Motor neuron (in vitro differentiated cells): Measurements from ENCODE around the gene SMIM13. TPM values are rescaled to one million over a fixed set of nuclear protein-coding genes. Genes with fewer than 3 reads are reported as not detected.

ENCODE experiments used
- ATAC-seq, 8 experiments: fragments of 200-7000 bp; cut with Tn5 transposase; replicated peaks in 6 of 8; 2 replicates each; pipeline ENCODE4 v1.8.0; 2021; ENCODE audit warnings: mild to moderate bottlenecking in 8 of 8, moderate library complexity in 8 of 8
- H3K27ac ChIP-seq, 2 donors: fragments of 250-450 bp; sonication (Bioruptor Pico); 2 replicates each; pipeline ENCODE4 v1.9.0; 2021; ENCODE audit warnings: antibody characterized with exemption in 2 of 2, mild to moderate bottlenecking in 2 of 2, moderate library complexity in 1 of 2
- H3K4me1 ChIP-seq, 2 donors: fragments of 250-450 bp; sonication (Bioruptor Pico); replicated peaks in 1 of 2; 2 replicates each; pipeline ENCODE4 v1.6.1; 2021; ENCODE audit warnings: antibody characterized with exemption in 2 of 2, mild to moderate bottlenecking in 2 of 2, moderate library complexity in 1 of 2
- H3K4me3 ChIP-seq, 5 donors: fragments of 250-450 bp; sonication (Bioruptor Pico); 2 replicates each; pipeline ENCODE4 v1.9.0; 2021; ENCODE audit warnings: antibody characterized with exemption in 5 of 5, mild to moderate bottlenecking in 5 of 5, moderate library complexity in 4 of 5
- WGBS, 10 experiments: fragments of 450-650 bp; shearing (Covaris generic); methylation state at CpG; one replicate each; pipeline ENCODE4 v1.0.0; 2022; 5-methylcytosine and 5-hydroxymethylcytosine counted together
- in situ Hi-C, 9 experiments: fragments of 400-800 bp; cut with MboI; loops; one replicate each; pipeline ENCODE4 v1.15.0; 2021; ENCODE audit warnings: low sequenced_read_pairs in 9 of 9, low pct_unique_long_range_greater_than_20kb in 2 of 9; ENCODE audit not compliant: unreplicated experiment in 9 of 9
- total RNA-seq, 8 experiments: library from RNA; unstranded; fragments of 300-600 nt; gene quantifications; 2 replicates each; pipeline versions ENCODE4 v1.2.3 to v1.2.4, GENCODE V29; 2022

SMIM13 gene
- 10 to 100 TPM; 10.7 to 32.4 (median 19.5) TPM for total RNA-seq

GRCh38 chr6:11093626-11094410 lies at the start of gene SMIM13:
TSS of gene SMIM13 (plus strand) at chr6:11093834. CDS start at chr6:11094314, 480 bp downstream.
- in situ Hi-C loops, result no loop called here
- 0% methylated on average over 1 to 6 of the region's 90 CpGs; no CpG with 5 or more reads in 8 of the 10 experiments for WGBS, 10 experiments
- H3K27ac ChIP-seq, result peak within 1 kb of the TSS; percentile 86 to 90
- peaks cover 4 to 10% of the 10 kb centered on the region in 2 donors for H3K4me1 ChIP-seq
- H3K4me3 ChIP-seq, result peak within 1 kb of the TSS; percentile 86 to 97 (median 94)
- peak; percentile 88 to 97 (median 96) for ATAC-seq

DNA sequence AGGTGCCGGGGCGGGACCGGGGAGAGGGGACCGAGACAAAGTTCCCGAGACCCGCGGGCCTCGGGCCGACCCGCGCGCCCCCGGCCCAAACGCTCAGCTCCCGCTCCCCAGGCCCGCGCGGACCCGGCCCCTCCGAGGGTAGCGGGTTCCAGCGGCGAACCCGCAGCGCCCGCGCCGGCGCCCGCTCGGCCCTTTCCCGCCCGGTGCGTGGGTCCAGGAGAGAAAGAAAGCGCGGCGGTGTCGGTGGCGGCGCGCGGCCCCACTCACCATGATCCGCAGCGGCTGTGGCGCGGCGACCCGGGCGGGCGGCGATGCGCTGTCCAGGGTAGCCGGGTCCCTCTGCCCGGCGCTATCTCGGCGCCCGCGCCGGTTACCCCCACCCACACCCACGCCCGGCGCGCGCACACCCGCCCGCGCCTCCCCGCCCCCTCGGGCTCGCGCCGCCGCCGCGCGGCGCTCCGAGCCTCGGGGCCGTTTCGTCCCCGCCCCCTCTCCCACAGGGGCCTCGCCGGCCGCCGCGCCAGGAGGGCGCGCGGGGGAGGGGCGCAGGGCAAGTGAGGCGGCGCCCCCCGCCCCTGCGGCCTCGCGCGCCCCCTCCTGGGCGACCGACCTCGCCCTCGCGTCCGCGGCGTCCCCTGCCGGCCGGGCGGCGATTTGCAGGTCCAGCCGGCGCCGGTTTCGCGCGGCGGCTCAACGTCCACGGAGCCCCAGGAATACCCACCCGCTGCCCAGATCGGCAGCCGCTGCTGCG lies 49.5 kb upstream of the SMIM13 start, which contains the start of gene ELOVL2:
Gene ELOVL2, minus strand, starts transcription at position 345 of the 751 bp plus-strand sequence. Its CDS starts 75 bp downstream, at position 270.
- peak; percentile 84 to 94 (median 91) for ATAC-seq
- Histone ChIP-seq H3K27ac (peak within 1 kb of the TSS in 1 of 2 donors; percentile 45), H3K4me3 (peak within 1 kb of the TSS; percentile 64 to 89 (median 71)), H3K4me1 (peaks cover 6 to 8% of the 10 kb centered on the region in 2 donors)
- WGBS, 10 experiments, result 9 to 13% methylated on average over 3 to 5 of the region's 124 CpGs; no CpG with 5 or more reads in 8 of the 10 experiments
- in situ Hi-C loops, result no loop called here

- in situ Hi-C loops, result no loop called here
- 14 to 100% (median 61%) methylated on average over 2 to 9 of the region's 23 CpGs; no CpG with 5 or more reads in 3 of the 10 experiments for WGBS, 10 experiments
- Histone ChIP-seq H3K4me1 (peaks cover 6 to 7% of the 10 kb centered on the region in 2 donors), H3K4me3 (peak overlapping the region; percentile 64 to 89 (median 71)), H3K27ac (no peak overlapping the region)
- ATAC-seq, result no peak
Observed at GRCh38 chr6:11044712-11045167, 48.9 kb upstream of the SMIM13 start.

GRCh38 chr6:11050731-11051130 lies 42.9 kb upstream of the SMIM13 start:
- in situ Hi-C loops, result loop anchor here in 1 of 9 experiments (25.0 kb wide), 1 partner anchor 88 kb away; no protein-coding TSS in a partner anchor
- Histone ChIP-seq H3K4me1 (no peaks in the 10 kb centered on the region), H3K27ac (no peak overlapping the region), H3K4me3 (no peak overlapping the region)
- WGBS, 10 experiments, result 20 to 100% (median 73%) methylated on average over 1 to 2 of the region's 2 CpGs
- no peak for ATAC-seq

DNA sequence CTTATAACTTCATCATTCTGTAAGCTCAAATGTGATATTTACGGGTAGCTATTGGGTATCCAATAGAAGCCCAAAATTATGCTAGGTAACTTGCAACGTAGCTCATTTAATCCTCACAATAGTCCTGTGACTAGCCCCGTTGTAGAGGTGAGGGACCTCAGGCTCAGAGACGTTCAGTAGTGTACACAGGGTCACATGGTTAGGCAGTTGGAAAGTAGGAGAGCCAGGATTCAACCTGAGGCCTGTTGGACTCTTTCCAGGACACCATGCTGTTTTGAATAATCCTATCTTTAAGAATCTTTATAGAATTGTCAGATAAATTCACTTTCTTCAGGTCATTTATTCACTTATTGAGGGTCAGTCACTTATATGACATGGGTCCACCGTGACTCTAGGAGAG lies 40.3 kb upstream of the SMIM13 start:
- Histone ChIP-seq H3K4me1 (no peaks in the 10 kb centered on the region), H3K27ac (no peak overlapping the region), H3K4me3 (no peak overlapping the region)
- 0 to 100% (median 76%) methylated on average over 1 to 5 of the region's 5 CpGs; no CpG with 5 or more reads in 1 of the 10 experiments for WGBS, 10 experiments
- no peak for ATAC-seq
- in situ Hi-C loops, result loop anchor here in 1 of 9 experiments (25.0 kb wide), 1 partner anchor 91 kb away; no protein-coding TSS in a partner anchor

DNA sequence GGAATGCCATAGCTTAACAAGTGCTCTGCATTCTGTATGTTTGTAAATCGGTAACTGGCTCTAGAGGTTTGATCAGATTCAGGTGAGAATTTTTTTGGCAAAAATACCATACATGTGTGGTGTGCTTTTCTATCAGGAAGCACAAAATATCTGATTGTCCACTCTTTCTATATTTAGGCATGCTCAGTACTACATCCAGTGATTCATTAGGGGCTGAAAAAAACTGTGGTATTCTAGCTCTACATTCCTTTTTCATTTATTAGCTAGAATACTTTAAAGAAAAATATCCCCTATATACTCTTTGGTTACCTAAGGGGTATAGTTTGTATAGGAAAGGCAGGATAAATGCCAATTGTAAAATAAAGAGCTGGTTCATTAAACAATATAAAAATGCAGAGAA lies 38.9 kb upstream of the SMIM13 start:
- Histone ChIP-seq H3K4me3 (no peak overlapping the region), H3K27ac (no peak overlapping the region), H3K4me1 (no peaks in the 10 kb centered on the region)
- WGBS, 10 experiments, result 50 to 100% (median 80%) methylated on average over 1 of the region's 1 CpG; no CpG with 5 or more reads in 2 of the 10 experiments
- in situ Hi-C loops, result loop anchor here in 1 of 9 experiments (25.0 kb wide), 1 partner anchor 92 kb away; no protein-coding TSS in a partner anchor
- ATAC-seq, result no peak

DNA sequence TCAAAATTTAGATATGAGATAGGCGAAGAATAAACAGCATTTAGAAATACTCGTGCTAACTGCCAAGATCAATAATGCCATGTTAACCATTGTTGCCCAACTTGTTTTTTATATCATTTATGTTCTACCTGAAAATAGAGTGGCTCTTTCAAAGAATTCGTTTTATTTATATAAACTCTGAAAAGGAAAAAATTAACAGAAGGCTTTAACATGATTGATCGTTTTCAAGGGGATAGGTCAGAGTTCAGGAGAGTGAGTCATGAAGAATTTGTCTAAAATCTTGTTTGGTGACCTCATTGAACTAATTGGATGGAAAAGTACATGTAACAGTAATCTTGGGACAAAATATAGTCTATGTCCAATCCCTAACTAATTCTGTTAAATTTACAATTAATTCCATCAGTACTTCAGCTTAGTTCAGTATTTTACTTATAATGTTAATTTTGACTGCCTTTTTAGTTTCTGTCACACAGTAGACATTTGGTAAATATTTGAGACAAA lies 38.5 kb upstream of the SMIM13 start:
- in situ Hi-C loops, result loop anchor here in 1 of 9 experiments (25.0 kb wide), 1 partner anchor 93 kb away; no protein-coding TSS in a partner anchor

DNA sequence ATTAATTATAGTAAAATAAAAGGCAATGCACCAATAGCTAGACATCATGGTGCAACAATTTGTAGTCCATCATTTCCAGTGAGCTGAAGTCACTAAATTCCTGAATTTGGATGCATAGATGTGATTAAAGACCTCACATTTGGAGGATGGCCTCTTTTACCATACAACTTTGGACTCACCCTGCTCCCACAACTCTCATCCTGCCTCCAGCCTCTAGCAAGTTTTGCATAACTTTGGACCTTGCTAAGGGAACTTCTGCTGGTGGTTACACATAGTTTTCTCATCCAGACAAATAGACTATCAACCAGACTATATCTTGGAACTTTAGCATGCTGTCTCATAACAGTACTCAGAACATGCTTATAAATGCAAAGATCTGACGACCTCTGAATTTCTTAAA lies 36.8 kb upstream of the SMIM13 start:
- ATAC-seq, result no peak
- H3K27ac ChIP-seq, result no peak overlapping the region
- no peak overlapping the region for H3K4me3 ChIP-seq
- no peaks in the 10 kb centered on the region for H3K4me1 ChIP-seq
- 0 to 82% (median 38%) methylated on average over 1 of the region's 1 CpG; no CpG with 5 or more reads in 3 of the 10 experiments for WGBS, 10 experiments
- in situ Hi-C loops, result loop anchor here in 1 of 9 experiments (25.0 kb wide), 1 partner anchor 95 kb away; no protein-coding TSS in a partner anchor

More for the DNA sequence above, 38.5 kb upstream of the SMIM13 start:
- no peak overlapping the region for H3K27ac ChIP-seq
- ATAC-seq, result no peak
- no peaks in the 10 kb centered on the region for H3K4me1 ChIP-seq
- WGBS, 10 experiments, result 40 to 88% (median 65%) methylated on average over 2 to 4 of the region's 4 CpGs
- H3K4me3 ChIP-seq, result no peak overlapping the region

- Histone ChIP-seq H3K4me1 (no peaks in the 10 kb centered on the region), H3K4me3 (no peak overlapping the region), H3K27ac (no peak overlapping the region)
- WGBS, 10 experiments, result 20 to 100% (median 88%) methylated on average over 1 to 5 of the region's 5 CpGs; no CpG with 5 or more reads in 5 of the 10 experiments
- in situ Hi-C loops, result loop anchor here in 1 of 9 experiments (25.0 kb wide), 1 partner anchor 96 kb away; no protein-coding TSS in a partner anchor
- ATAC-seq, result no peak
Observed at GRCh38 chr6:11058406-11058805, 35.2 kb upstream of the SMIM13 start.

DNA sequence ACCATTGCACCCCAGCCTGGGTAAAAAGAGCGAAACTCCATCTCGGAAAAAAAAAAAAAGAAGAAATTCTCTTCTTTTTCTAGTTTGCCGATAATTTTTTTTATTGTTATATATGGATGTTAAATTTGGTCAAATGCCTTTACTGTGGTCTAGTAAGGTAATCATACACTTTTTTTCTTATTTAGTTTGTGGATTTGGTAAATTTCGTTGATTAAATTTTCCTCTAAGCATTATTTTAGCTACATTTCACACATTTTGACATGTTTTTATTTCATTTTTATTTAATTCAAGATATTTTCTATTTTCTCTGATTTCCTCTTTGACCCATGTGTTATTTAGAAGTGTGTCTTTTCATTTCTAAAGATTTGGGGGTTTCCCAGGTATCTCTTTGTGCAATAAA lies 31.6 kb upstream of the SMIM13 start:
- Histone ChIP-seq H3K27ac (no peak overlapping the region), H3K4me3 (no peak overlapping the region), H3K4me1 (no peaks in the 10 kb centered on the region)
- ATAC-seq, result no peak
- 38 to 96% (median 80%) methylated on average over 2 to 4 of the region's 4 CpGs for WGBS, 10 experiments
- in situ Hi-C loops, result loop anchor here in 3 of 9 experiments (10.0 to 25.0 kb wide), 2 partner anchors 100 to 107 kb away; no protein-coding TSS in a partner anchor

DNA sequence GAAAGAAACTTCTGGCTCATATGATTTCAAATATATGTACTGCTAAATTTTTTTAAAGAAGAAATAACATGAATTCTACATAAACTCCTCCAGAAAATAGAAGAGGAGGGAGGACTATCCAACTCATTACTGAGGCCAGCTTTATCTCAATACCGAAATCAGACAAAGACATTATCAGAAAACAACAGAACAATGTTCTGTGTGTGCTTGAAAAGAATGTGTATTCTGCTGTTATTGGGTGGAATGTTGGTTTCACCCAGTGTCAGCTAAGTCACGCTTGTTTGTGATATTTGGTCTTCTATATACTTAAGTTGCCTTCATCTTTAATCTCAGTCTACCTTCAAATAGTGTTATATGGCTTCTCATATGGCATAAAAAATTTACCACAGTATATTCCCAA lies 30.9 kb upstream of the SMIM13 start:
- 17 to 100% (median 80%) methylated on average over 1 to 2 of the region's 2 CpGs for WGBS, 10 experiments

GRCh38 chr6:11064836-11065235 lies 28.8 kb upstream of the SMIM13 start:
- Histone ChIP-seq H3K4me3 (no peak overlapping the region), H3K27ac (no peak overlapping the region), H3K4me1 (no peaks in the 10 kb centered on the region)
- ATAC-seq, result peak in 4 of 8 experiments; percentile 50 to 64 (median 50)
- in situ Hi-C loops, result loop anchor here in 5 of 9 experiments (5.0 to 25.0 kb wide), 3 partner anchors 103 to 113 kb away; no protein-coding TSS in a partner anchor
- 0 to 94% (median 68%) methylated on average over 1 to 3 of the region's 3 CpGs; no CpG with 5 or more reads in 1 of the 10 experiments for WGBS, 10 experiments

More for the DNA sequence above, 30.9 kb upstream of the SMIM13 start:
- no peaks in the 10 kb centered on the region for H3K4me1 ChIP-seq
- H3K4me3 ChIP-seq, result no peak overlapping the region
- in situ Hi-C loops, result loop anchor here in 3 of 9 experiments (10.0 to 25.0 kb wide), 2 partner anchors 100 to 108 kb away; no protein-coding TSS in a partner anchor
- H3K27ac ChIP-seq, result no peak overlapping the region
- no peak for ATAC-seq
